GM21528 (cell line): ENCODE results near the gene LRRC25.
A peak's percentile ranks its signal among the peaks of the same experiment; 100 is the strongest.

Experiments
- ATAC-seq: cut with Tn5 transposase; IDR thresholded peaks from one replicate; pipeline ENCODE4 v1.9.1; 2021; ENCODE audit warnings: mild to moderate bottlenecking, moderate library complexity; ENCODE audit not compliant: unreplicated experiment, low FRiP score

LRRC25 gene

DNA sequence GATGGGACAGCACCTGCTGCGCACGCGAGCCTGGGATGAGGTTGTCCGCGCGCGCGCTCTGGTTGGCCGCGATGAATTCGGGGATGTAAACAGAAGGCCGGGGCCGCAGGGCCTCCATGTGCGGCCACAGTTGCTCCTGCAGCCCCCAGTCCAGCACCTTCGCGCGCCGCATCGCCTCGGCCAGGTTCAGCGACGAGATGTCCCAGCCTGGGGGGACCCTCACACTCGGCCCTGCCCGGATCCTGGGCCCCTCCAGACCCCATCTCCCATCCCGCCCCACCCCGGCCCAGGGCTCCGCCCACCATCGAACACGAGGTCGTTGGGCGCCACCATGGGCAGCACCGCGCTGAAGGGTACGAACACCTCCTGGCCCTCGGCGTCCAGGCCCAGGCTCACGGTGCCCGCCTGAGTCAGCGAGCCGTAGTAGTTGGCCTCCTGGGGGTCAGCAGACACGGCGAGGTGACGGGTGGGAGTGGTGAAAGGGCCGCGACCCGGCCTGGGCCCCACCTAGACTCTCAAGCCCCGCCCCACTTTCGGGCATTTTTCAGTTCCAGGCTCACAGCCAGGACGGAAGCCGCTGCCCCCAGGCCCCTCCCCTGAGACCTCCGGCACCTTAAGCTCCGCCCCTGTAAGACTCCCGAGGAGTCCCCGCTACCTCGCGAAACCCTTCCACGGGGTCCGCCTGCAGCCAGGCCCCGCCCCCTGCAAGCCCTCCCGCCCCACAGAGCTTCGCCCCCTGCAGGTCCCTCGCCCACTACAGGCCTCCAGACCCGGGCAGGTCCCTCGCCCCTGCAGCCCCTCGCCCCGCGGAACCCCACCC lies 39.5 kb upstream of the LRRC25 start:
- ATAC-seq, result peak; percentile 41

GRCh38 chr19:18435842-18436670 lies 38.6 kb upstream of the LRRC25 start:
- ATAC-seq, result no peak

- no peak for ATAC-seq
Measured at GRCh38 chr19:18435178-18435841, 37.9 kb upstream of the LRRC25 start.

- ATAC-seq, result no peak
Measured at GRCh38 chr19:18434411-18435175, 37.2 kb upstream of the LRRC25 start.

- no peak for ATAC-seq
Measured at GRCh38 chr19:18433735-18434398, 36.4 kb upstream of the LRRC25 start.

DNA sequence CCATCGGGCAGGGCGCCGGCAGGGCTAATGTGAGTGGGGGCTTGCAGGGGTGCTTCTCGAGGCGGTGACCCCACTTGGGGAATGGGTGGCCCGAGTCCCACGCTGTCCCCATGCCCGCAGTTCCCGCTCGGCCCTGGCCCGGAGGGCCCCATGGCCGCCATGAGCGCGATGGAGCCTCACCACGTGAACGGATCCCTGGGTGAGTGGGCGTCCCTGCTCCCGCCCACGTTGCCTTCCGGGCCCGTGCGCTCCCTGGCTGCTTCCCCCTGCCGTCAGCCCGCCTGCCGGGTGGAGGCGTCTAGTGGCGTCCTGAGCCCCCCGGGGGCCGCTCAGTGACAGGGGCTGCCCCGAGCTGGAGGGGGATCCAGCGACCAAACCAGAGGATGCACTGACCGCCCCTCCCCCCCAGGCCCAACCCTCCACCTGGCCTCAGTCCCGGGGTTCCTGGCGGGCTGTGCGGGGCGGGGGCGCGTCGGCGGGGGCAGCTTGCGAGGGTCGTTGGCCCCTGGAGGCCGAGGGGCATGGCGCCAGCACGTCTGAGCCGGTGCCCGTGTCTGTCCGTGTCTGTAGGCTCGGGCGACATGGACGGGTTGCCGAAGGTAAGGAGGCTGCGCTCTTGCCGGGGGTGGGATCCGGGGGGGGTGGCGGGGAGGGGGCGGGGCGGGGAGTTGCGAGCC lies 35.7 kb upstream of the LRRC25 start:
- ATAC-seq, result no peak

DNA sequence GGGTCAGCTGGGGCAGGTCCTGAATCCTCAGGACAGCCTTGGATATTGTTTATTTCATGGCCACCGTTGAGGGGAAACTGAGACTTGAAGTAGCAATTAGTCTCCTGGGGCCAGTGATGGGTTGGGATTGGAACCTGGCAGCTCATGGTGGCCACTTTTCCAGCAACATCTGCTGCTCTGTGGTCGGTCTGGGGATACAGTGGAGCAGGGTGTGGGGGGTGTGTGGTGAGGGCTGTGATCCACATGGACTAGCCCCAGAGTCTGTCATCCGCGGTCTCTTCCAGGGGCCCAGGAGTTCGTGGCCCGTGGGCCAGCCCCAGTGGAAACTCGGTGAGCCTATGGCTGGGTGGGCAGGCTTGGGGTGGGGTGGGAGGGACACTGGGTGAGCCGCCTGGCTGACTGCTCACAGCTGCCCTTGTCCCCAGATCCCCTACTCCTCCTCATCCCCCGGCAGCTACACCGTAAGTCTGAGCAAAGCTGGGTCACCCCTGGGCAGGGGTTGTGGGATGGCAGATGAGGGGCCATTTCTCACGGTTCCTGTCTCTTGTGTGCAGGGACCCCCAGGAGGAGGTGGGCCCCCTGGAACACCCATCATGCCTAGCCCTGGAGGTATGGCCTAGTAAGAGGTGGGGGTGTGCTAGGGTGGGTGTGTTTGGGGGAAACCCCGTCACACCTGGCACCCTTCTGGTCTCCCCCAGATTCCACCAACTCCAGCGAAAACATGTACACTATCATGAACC lies 35.0 kb upstream of the LRRC25 start:
- no peak for ATAC-seq

- no peak for ATAC-seq
Measured at GRCh38 chr19:18431351-18432197, 34.2 kb upstream of the LRRC25 start.

DNA sequence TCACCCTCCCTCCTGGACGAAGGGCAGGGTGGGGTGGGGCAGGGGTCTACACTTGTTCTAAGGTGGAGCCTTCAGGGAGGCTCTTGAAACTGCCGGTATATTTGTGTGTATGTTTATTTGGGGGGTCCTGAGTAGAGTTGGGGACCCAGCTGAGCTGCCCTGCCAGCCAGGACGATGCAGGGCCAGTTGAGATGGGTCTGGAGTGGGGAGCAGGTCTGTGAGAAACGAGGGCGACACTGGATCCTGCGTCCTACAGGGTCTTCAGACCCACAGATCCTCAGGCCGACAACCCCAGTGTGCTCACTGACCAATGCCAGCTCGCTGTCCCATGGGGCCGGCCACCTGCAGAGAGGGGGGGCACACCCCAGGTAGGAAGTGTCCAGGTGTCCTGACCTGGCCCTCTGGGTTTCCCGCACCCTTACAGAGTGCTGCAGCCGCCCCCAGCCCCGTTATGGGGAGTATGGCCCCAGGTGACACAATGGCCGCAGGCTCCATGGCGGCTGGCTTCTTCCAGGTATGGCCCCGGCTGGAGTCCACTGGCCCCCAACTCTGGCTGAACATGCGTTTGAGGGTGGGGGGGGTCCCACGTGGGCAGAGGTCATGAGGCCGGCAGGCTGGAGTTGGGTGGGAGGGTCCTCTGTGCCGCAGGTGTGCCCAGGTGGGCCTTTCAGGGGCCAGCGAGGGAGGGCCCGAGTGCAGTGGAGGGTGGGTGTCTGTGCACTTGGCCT lies 33.2 kb upstream of the LRRC25 start:
- no peak for ATAC-seq

DNA sequence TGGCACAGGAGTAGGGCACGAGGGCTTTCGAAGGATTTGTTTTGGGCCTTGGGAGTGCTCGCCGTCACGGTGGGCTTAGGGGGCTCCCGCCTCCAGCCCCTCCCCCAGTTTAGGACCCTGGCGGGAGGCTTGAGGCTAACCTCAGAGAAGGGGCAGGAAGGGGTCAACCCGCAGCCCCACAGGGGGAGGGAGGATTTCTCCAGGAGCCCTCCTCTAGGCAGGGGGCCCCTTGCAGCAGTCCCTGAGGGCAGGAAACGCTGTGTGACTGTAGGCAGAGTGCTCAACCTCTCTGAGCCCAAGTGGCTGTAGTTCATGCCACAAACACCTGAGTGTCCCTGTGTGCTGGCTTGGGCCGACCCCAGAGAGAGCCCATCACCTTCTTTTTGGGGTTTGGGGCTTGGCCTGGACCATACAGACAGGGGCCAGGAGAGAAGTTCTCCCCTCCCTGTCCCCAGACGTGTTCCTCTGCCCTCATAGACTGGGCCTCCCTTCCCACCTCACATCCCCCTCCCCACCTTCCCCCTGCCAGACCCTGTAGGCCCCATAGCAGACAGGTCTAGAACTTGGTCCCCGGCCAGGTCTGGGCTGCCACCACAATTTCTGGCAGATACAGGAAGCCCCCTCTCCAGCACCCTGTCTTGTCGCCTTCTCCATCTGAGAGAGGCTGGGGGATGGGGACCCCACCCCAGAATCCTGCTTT lies 32.4 kb upstream of the LRRC25 start:
- ATAC-seq, result no peak

DNA sequence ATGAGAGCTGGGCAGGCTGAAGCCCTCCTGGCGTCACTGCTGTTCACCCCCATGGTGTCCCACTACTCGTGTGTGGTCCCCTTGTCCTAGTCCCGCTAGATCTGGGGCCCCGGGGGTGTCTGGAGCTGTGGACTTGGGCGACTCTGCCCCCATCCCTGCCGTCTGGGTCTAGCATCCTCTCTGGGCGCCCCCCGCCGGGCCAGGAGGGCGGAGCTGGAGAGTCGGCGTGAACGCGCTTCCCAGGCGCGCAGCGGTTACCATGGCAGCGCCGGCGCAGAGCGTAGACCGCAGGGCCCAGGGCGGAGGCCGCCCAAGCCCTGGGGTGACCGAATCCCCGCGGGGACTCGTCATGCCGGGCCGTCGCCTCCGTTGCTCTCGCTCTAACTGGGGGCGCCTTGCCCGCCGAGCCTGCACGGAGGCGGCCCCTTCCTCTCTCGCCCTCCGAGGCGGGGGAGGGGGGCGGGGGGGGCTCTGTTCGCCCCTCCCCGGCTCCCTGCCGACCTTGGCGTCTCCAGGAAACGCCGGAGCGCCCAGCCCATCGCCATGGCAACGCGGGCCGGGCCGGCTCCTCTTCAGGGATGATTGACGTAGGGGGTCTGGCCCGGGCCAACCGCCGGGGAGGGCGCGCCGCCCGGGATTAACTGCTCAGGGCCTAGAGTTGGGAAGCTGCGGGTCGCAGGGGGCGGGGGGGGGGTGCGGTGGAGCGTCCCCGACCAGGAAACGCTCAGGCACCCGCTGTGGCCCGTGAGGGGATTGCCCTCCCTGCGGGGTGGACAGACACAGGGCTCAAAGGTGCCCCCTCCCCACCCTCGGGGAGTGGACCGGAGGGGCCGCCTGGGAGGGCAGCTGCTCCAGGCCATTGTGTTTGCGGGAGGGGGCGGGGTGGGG lies 31.6 kb upstream of the LRRC25 start:
- ATAC-seq, result peak; percentile 51

GRCh38 chr19:18428173-18428786 lies 30.9 kb upstream of the LRRC25 start:
- no peak for ATAC-seq

GRCh38 chr19:18427743-18428113 lies 30.3 kb upstream of the LRRC25 start:
- ATAC-seq, result no peak

DNA sequence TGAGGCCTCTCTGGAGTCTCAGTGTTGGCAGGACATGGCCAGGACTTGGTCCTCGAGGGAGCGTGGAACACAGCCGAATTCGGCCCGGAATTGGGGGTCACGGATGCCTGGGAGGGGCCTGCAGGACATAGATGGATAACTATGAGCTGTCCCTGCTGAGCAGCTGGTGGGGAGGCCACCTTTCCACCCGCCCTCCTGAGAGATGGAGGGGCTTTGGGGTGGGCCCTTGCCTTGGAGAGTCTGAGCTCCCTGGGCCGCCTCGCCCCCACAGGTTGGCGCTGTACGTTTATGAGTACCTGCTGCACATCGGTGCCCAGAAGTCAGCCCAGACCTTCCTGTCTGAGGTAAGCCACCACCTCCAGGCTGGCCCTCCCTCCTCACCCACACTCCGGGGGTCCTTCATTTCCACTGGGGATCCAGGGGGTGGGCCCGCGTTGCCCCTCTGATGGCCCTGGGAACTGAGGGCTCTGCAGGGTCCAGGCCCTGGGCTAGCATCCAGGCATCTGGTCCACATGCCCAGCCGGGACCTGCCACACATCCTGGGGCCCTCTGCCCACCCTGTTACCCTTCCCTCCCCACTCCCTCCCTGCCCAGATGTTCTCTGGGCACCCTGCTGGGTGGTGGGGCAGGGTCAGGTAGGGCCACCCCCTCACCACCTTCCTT lies 29.8 kb upstream of the LRRC25 start:
- no peak for ATAC-seq

- ATAC-seq, result no peak
Measured at GRCh38 chr19:18426416-18426767, 29.0 kb upstream of the LRRC25 start.
